HepG2 (cell line): ENCODE data around the gene ABCB4. TPM values are rescaled to one million over a fixed set of nuclear protein-coding genes. Genes with fewer than 3 reads are reported as not detected.
A peak's percentile ranks its signal among the peaks of the same experiment; 100 is the strongest.

Source experiments
- AGO1 ChIP-seq: fragments of 200-400 bp; formaldehyde crosslinking; IDR thresholded peaks from 2 replicates; pipeline ENCODE4 v1.6.1; 2017; ENCODE audit warnings: mild to moderate bottlenecking, low read depth, low read length, moderate library complexity; ENCODE audit not compliant: poor library complexity, severe bottlenecking
- ATF7 ChIP-seq, 2 experiments: fragments of 450-650 bp in 1 of 2; sonication (generic) in 1 of 2; formaldehyde crosslinking in 1 of 2; IDR thresholded peaks; 2 replicates each; pipeline versions ENCODE4 v1.4.0 to v1.6.1; 2016 to 2020; ENCODE audit warnings: antibody characterized with exemption in 1 of 2, mild to moderate bottlenecking in 1 of 2, missing genetic modification reagents in 1 of 2
- ATRX ChIP-seq: sonication (generic); formaldehyde crosslinking; IDR thresholded peaks from 2 replicates; pipeline ENCODE4 v1.4.0; 2020; ENCODE audit warnings: missing genetic modification reagents, borderline replicate concordance
- CHD4 ChIP-seq: fragments of 200-600 bp; sonication (generic); IDR thresholded peaks from 2 replicates; pipeline ENCODE4 v1.7.0; 2017; ENCODE audit warnings: mild to moderate bottlenecking, low read length, borderline replicate concordance
- FOSL2 ChIP-seq: sonication (generic); formaldehyde crosslinking; IDR thresholded peaks from 2 replicates; pipeline ENCODE4 v1.4.0; 2020; ENCODE audit warnings: missing genetic modification reagents
- GFI1 ChIP-seq: sonication (generic); formaldehyde crosslinking; IDR thresholded peaks from 2 replicates; pipeline ENCODE4 v1.5.0; 2020; ENCODE audit warnings: missing genetic modification reagents, mild to moderate bottlenecking, borderline replicate concordance
- HMG20A ChIP-seq: IDR thresholded peaks from 2 replicates; pipeline ENCODE4 v1.6.1; 2016; ENCODE audit warnings: borderline replicate concordance
- KDM6A ChIP-seq: IDR thresholded peaks from 2 replicates; pipeline ENCODE4 v1.6.1; 2016; ENCODE audit warnings: low read depth
- KMT2B ChIP-seq: IDR thresholded peaks from 2 replicates; pipeline ENCODE4 v1.6.1; 2016; ENCODE audit warnings: missing genetic modification reagents, missing compliant biosample characterization
- MEIS2 ChIP-seq: sonication (generic); formaldehyde crosslinking; IDR thresholded peaks from 2 replicates; pipeline ENCODE4 v1.9.0; 2021; ENCODE audit warnings: mild to moderate bottlenecking, missing genetic modification reagents
- NR1H2 ChIP-seq: sonication (generic); formaldehyde crosslinking; IDR thresholded peaks from 2 replicates; pipeline ENCODE4 v1.8.1; 2022; ENCODE audit warnings: low read depth, missing genetic modification reagents, borderline replicate concordance
- POLR2AphosphoS2 ChIP-seq: IDR thresholded peaks from 2 replicates; pipeline ENCODE4 v1.6.1; 2011; ENCODE audit warnings: low read depth, low read length, improper control_type of control experiment
- RAD21 ChIP-seq: fragments of 450-650 bp; formaldehyde crosslinking; IDR thresholded peaks from 2 replicates; pipeline ENCODE4 v1.5.0; 2020; ENCODE audit warnings: mild to moderate bottlenecking
- SAFB2 ChIP-seq: sonication (generic); formaldehyde crosslinking; IDR thresholded peaks from 2 replicates; pipeline ENCODE4 v1.5.1; 2020; ENCODE audit warnings: missing genetic modification reagents, low read depth, mild to moderate bottlenecking, borderline replicate concordance
- ZBTB43 ChIP-seq: sonication (generic); formaldehyde crosslinking; conservative IDR thresholded peaks from 2 replicates; pipeline ENCODE4 v1.4.0; 2020; ENCODE audit warnings: missing genetic modification reagents
- ZNF12 ChIP-seq: sonication (generic); formaldehyde crosslinking; IDR thresholded peaks from 2 replicates; pipeline ENCODE4 v1.5.0; 2020; ENCODE audit warnings: missing genetic modification reagents
- ZNF235 ChIP-seq: sonication (generic); formaldehyde crosslinking; IDR thresholded peaks from 2 replicates; pipeline ENCODE4 v1.8.1; 2023; ENCODE audit warnings: mild to moderate bottlenecking, missing genetic modification reagents, borderline replicate concordance
- ZNF34 ChIP-seq: sonication (generic); formaldehyde crosslinking; IDR thresholded peaks from 2 replicates; pipeline ENCODE4 v1.4.0; 2020; ENCODE audit warnings: mild to moderate bottlenecking, missing genetic modification reagents, borderline replicate concordance
- ZNF350 ChIP-seq: sonication (generic); formaldehyde crosslinking; IDR thresholded peaks from 2 replicates; pipeline ENCODE4 v1.4.0; 2020; ENCODE audit warnings: mild to moderate bottlenecking, low read depth, missing genetic modification reagents, borderline replicate concordance
- ZNF562 ChIP-seq: sonication (generic); formaldehyde crosslinking; IDR thresholded peaks from 2 replicates; pipeline ENCODE4 v1.8.0; 2022; ENCODE audit warnings: missing genetic modification reagents, borderline replicate concordance
- ZNF564 ChIP-seq: sonication (generic); formaldehyde crosslinking; IDR thresholded peaks from 2 replicates; pipeline ENCODE4 v1.8.1; 2023; ENCODE audit warnings: mild to moderate bottlenecking, missing genetic modification reagents
- ZNF605 ChIP-seq: sonication (generic); formaldehyde crosslinking; IDR thresholded peaks from 2 replicates; pipeline ENCODE4 v1.8.0; 2022; ENCODE audit warnings: mild to moderate bottlenecking, missing genetic modification reagents
- ZNF660 ChIP-seq: sonication (generic); formaldehyde crosslinking; IDR thresholded peaks from 2 replicates; pipeline ENCODE4 v1.5.1; 2020; ENCODE audit warnings: mild to moderate bottlenecking, low read depth, missing genetic modification reagents, borderline replicate concordance
- ZNF704 ChIP-seq: sonication (generic); formaldehyde crosslinking; IDR thresholded peaks from 2 replicates; pipeline ENCODE4 v1.8.1; 2023; ENCODE audit warnings: mild to moderate bottlenecking, inconsistent platforms, moderate library complexity, missing genetic modification reagents, borderline replicate concordance
- ZNF747 ChIP-seq: sonication (generic); formaldehyde crosslinking; IDR thresholded peaks from 2 replicates; pipeline ENCODE4 v1.8.1; 2023; ENCODE audit warnings: missing genetic modification reagents, mild to moderate bottlenecking, borderline replicate concordance
- ZNF766 ChIP-seq: sonication (generic); formaldehyde crosslinking; IDR thresholded peaks from 2 replicates; pipeline ENCODE4 v1.5.0; 2020; ENCODE audit warnings: missing genetic modification reagents, borderline replicate concordance
- ZNF839 ChIP-seq: sonication (generic); formaldehyde crosslinking; IDR thresholded peaks from 2 replicates; pipeline ENCODE4 v1.4.0; 2020; ENCODE audit warnings: missing genetic modification reagents, mild to moderate bottlenecking, borderline replicate concordance
- polyA plus RNA-seq, 8 experiments: library from polyadenylated mRNA; depleted of rRNA in 3 of 8; stranded (reverse) in 7 of 8; unstranded in 1 of 8; fragments of >200 nt; fragmentation: Illumina TruSeq in 4 of 8; extraction: Trizol in 4 of 8; gene quantifications; 2 replicates each; pipeline versions ENCODE4 v1.2.1 to v1.2.3, GENCODE V29; 2011 to 2016; ENCODE audit warnings: low read depth in 4 of 8, missing spikeins in 1 of 8, mixed read lengths in 1 of 8; ENCODE audit not compliant: insufficient read depth in 1 of 8
- total RNA-seq, 5 experiments: library from RNA; depleted of rRNA; stranded (reverse); fragments of >200 nt; fragmentation: Illumina TruSeq; extraction: Trizol; gene quantifications; 2 replicates each; pipeline ENCODE4 v1.2.3, GENCODE V29; 2016; ENCODE audit warnings: low read depth in 1 of 5
- TF ChIP-seq, protein P1 (sequence below): sonication (generic); formaldehyde crosslinking; IDR thresholded peaks from 2 replicates; pipeline ENCODE4 v1.5.0; 2020; ENCODE audit warnings: missing genetic modification reagents

Gene ABCB4
- total and polyA plus RNA-seq, 2 of the 13 experiments (the other 11 are each of a cell fraction or from before 2014, with no cell fraction given) = 18.0 to 32.4 TPM

DNA sequence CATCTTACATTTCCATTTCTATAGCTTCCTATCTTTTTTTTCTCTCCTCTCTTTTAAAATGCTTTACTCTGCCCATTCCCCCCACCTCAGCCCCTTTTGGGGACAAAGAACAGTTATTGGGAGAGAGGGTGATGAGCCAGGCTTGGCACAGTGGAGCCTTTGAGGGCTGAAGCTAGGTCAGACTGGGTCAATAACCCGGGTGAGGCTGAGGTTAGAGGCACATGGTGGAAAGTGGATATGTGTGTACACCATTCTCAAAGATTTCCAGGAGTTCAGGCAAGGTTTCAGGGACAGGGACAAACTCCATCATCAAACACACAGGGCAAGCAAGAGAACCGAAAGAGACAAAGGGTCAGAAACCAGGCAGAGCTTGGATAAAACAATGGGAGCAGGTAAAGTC lies 11.5 kb downstream of the ABCB4 start (continued):
- no peak for TF ChIP-seq POLR2AphosphoS2
- no peak for TF ChIP-seq NR1H2
- TF ChIP-seq ZNF704 (CRISPR knock-in tag) = no peak
- TF ChIP-seq ATF7 (IDR thresholded peaks at IDR 0.05) = no peak
- no peak for TF ChIP-seq ATF7 (CRISPR knock-in tag; IDR thresholded peaks at IDR 0.05)
- peak; percentile 59; the same call in 1 of the 2 replicates for TF ChIP-seq ZNF766 (CRISPR knock-in tag)
- no peak for TF ChIP-seq KMT2B (CRISPR knock-in tag)
- no peak for TF ChIP-seq ZNF660 (CRISPR knock-in tag)
- no peak for TF ChIP-seq SAFB2 (CRISPR knock-in tag)
- no peak for TF ChIP-seq ZNF12
- TF ChIP-seq ATRX (CRISPR knock-in tag) = no peak
- peak; percentile 54; the same call in 1 of the 2 replicates for TF ChIP-seq ZBTB43 (CRISPR knock-in tag)
- no peak for TF ChIP-seq RAD21 (CRISPR knock-in tag)
- TF ChIP-seq ZNF605 (CRISPR knock-in tag) = no peak
- no peak for TF ChIP-seq ZNF235 (CRISPR knock-in tag)
- TF ChIP-seq, protein P1, sequence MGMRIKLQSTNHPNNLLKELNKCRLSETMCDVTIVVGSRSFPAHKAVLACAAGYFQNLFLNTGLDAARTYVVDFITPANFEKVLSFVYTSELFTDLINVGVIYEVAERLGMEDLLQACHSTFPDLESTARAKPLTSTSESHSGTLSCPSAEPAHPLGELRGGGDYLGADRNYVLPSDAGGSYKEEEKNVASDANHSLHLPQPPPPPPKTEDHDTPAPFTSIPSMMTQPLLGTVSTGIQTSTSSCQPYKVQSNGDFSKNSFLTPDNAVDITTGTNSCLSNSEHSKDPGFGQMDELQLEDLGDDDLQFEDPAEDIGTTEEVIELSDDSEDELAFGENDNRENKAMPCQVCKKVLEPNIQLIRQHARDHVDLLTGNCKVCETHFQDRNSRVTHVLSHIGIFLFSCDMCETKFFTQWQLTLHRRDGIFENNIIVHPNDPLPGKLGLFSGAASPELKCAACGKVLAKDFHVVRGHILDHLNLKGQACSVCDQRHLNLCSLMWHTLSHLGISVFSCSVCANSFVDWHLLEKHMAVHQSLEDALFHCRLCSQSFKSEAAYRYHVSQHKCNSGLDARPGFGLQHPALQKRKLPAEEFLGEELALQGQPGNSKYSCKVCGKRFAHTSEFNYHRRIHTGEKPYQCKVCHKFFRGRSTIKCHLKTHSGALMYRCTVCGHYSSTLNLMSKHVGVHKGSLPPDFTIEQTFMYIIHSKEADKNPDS (CRISPR knock-in tag) = no peak
- peak; percentile 91 for TF ChIP-seq HMG20A (CRISPR knock-in tag)
- TF ChIP-seq ZNF34 = no peak
- no peak for TF ChIP-seq ZNF747 (CRISPR knock-in tag)
- TF ChIP-seq ZNF839 (CRISPR knock-in tag) = no peak
- no peak for TF ChIP-seq AGO1
- no peak for TF ChIP-seq ZNF350 (CRISPR knock-in tag)
- TF ChIP-seq ZNF564 = peak; percentile 70; the same call in 1 of the 2 replicates
- no peak for TF ChIP-seq GFI1 (CRISPR knock-in tag)
- TF ChIP-seq CHD4 = peak; percentile 73; the same call in 1 of the 2 replicates
- TF ChIP-seq FOSL2 (CRISPR knock-in tag) = 0 out of 2 replicates have a peak, but pooled peaks have one; percentile 35
- TF ChIP-seq MEIS2 = 0 out of 2 replicates have a peak, but pooled peaks have one; percentile 50
- TF ChIP-seq KDM6A (CRISPR knock-in tag) = no peak; the same call in 1 of the 2 replicates
- TF ChIP-seq ZNF562 (CRISPR knock-in tag) = no peak
